HEK293 (cell line): ENCODE results near the gene ADAMTS19.
"Not testable (repeated sequence)": the region's sequence is repeated elsewhere in the genome, so short reads cannot be mapped to it uniquely, and the experiment has no call there.

Source experiments
- CTCF ChIA-PET: fragments of 350-600 bp; formaldehyde crosslinking; extraction: SDS; loops from one replicate; lab custom pipeline; 2021; ENCODE audit warnings: antibody characterized with exemption; lab: Yijun Ruan, JAX
- POLR2A ChIA-PET: fragments of 300-600 bp; formaldehyde crosslinking; extraction: SDS; loops from one replicate; lab custom pipeline; 2020; ENCODE audit warnings: antibody characterized with exemption, inconsistent platforms; lab: Yijun Ruan, JAX
- H3K27ac ChIP-seq: fragments of 200-500 bp; sonication (Bioruptor generic); 2 replicates; pipeline ENCODE4 v1.5.1; 2014; ENCODE audit warnings: low read depth, low read length, control low read depth, inconsistent platforms; ENCODE audit errors: extremely low read depth
- H3K36me3 ChIP-seq, 2 experiments: fragments of 200-500 bp in 1 of 2; sonication (Bioruptor generic) in 1 of 2; 1 replicate in 1 of 2; 2 replicates in 1 of 2; pipeline ENCODE4 v1.5.1; 2014 to 2017; ENCODE audit warnings: inconsistent platforms in 2 of 2, low read length in 2 of 2; ENCODE audit not compliant: control insufficient read depth in 2 of 2, insufficient read depth in 1 of 2
- H3K4me1 ChIP-seq: fragments of 200-500 bp; sonication (Bioruptor generic); 2 replicates; pipeline ENCODE4 v1.5.1; 2014; ENCODE audit warnings: mild to moderate bottlenecking, low read length, inconsistent platforms; ENCODE audit not compliant: control insufficient read depth, insufficient read depth
- H3K4me3 ChIP-seq: 2 replicates; pipeline ENCODE4 v1.5.1; 2011; ENCODE audit warnings: low read depth, mild to moderate bottlenecking, control low read depth, low read length, moderate library complexity
- H3K9me3 ChIP-seq: fragments of 200-500 bp; sonication (Bioruptor generic); 2 replicates; pipeline ENCODE4 v1.5.1; 2014; ENCODE audit warnings: low read depth, low read length, inconsistent platforms; ENCODE audit not compliant: control insufficient read depth, insufficient read depth
- GLI2 ChIP-seq: fragments of 450-650 bp; formaldehyde crosslinking; IDR thresholded peaks from 2 replicates; pipeline ENCODE4; 2017; ENCODE audit warnings: missing biosample characterization, missing genetic modification characterization, low read depth, borderline replicate concordance
- HOXA7 ChIP-seq: sonication (generic); formaldehyde crosslinking; IDR thresholded peaks from 2 replicates; pipeline ENCODE4 v1.8.1; 2022; ENCODE audit warnings: missing genetic modification reagents, borderline replicate concordance
- KLF10 ChIP-seq: fragments of 450-650 bp; IDR thresholded peaks from 2 replicates; pipeline ENCODE4 v1.5.1; 2018; ENCODE audit warnings: missing biosample characterization, mild to moderate bottlenecking, missing genetic modification characterization
- SALL2 ChIP-seq: fragments of 450-650 bp; formaldehyde crosslinking; IDR thresholded peaks from 2 replicates; pipeline ENCODE4 v1.5.0; 2017; ENCODE audit warnings: missing biosample characterization, mild to moderate bottlenecking, missing genetic modification characterization, borderline replicate concordance
- SCRT2 ChIP-seq: fragments of 450-650 bp; formaldehyde crosslinking; IDR thresholded peaks from 2 replicates; pipeline ENCODE4 v1.5.1; 2016; ENCODE audit warnings: missing biosample characterization, missing genetic modification characterization
- SP3 ChIP-seq: fragments of 450-650 bp; formaldehyde crosslinking; IDR thresholded peaks from 2 replicates; pipeline ENCODE4 v1.5.1; 2016; ENCODE audit warnings: missing biosample characterization, missing genetic modification characterization
- YY1 ChIP-seq: fragments of 450-650 bp; formaldehyde crosslinking; IDR thresholded peaks from 2 replicates; pipeline ENCODE4 v1.5.1; 2018; ENCODE audit warnings: missing biosample characterization, missing genetic modification characterization
- ZBTB48 ChIP-seq: fragments of 450-650 bp; formaldehyde crosslinking; IDR thresholded peaks from 2 replicates; pipeline ENCODE4 v1.5.1; 2016; ENCODE audit warnings: missing biosample characterization, missing genetic modification characterization
- ZBTB8A ChIP-seq: fragments of 450-650 bp; formaldehyde crosslinking; IDR thresholded peaks from 2 replicates; pipeline ENCODE4 v1.5.1; 2016; ENCODE audit warnings: missing biosample characterization, missing genetic modification characterization
- ZNF221 ChIP-seq: fragments of 450-650 bp; formaldehyde crosslinking; IDR thresholded peaks from 2 replicates; pipeline ENCODE4 v1.5.1; 2017; ENCODE audit warnings: missing biosample characterization, missing genetic modification characterization, borderline replicate concordance
- ZNF223 ChIP-seq: fragments of 450-650 bp; formaldehyde crosslinking; IDR thresholded peaks from 2 replicates; pipeline ENCODE4 v1.5.1; 2016; ENCODE audit warnings: missing biosample characterization, missing genetic modification characterization
- ZNF501 ChIP-seq: fragments of 450-650 bp; formaldehyde crosslinking; IDR thresholded peaks from 2 replicates; pipeline ENCODE4 v1.5.1; 2016; ENCODE audit warnings: missing biosample characterization, missing genetic modification characterization
- ZNF560 ChIP-seq: fragments of 450-650 bp; formaldehyde crosslinking; IDR thresholded peaks from 2 replicates; pipeline ENCODE4 v1.5.1; 2017; ENCODE audit warnings: missing biosample characterization, missing genetic modification characterization, borderline replicate concordance
- ZNF585B ChIP-seq: fragments of 450-650 bp; formaldehyde crosslinking; IDR thresholded peaks from 2 replicates; pipeline ENCODE4 v1.5.1; 2016; ENCODE audit warnings: missing biosample characterization, missing genetic modification characterization
- ZNF768 ChIP-seq: fragments of 450-650 bp; formaldehyde crosslinking; IDR thresholded peaks from 2 replicates; pipeline ENCODE4 v1.5.1; 2018; ENCODE audit warnings: missing biosample characterization, mild to moderate bottlenecking, missing genetic modification characterization
- TF ChIP-seq, protein P1 (sequence below): fragments of 450-650 bp; formaldehyde crosslinking; IDR thresholded peaks from 2 replicates; pipeline ENCODE4 v1.5.1; 2016; ENCODE audit warnings: missing biosample characterization, missing genetic modification characterization
- TF ChIP-seq, protein P2 (sequence below): fragments of 450-650 bp; formaldehyde crosslinking; IDR thresholded peaks from 2 replicates; pipeline ENCODE4 v1.5.1; 2016; ENCODE audit warnings: missing biosample characterization, missing genetic modification characterization
- TF ChIP-seq, protein P3 (sequence below): fragments of 450-650 bp; formaldehyde crosslinking; IDR thresholded peaks from 2 replicates; pipeline ENCODE4; 2016; ENCODE audit warnings: missing biosample characterization, missing genetic modification characterization
- TF ChIP-seq, protein P4 (sequence below): fragments of 450-650 bp; formaldehyde crosslinking; IDR thresholded peaks from 2 replicates; pipeline ENCODE4 v1.5.1; 2016; ENCODE audit warnings: missing biosample characterization, missing genetic modification characterization

ADAMTS19 gene

DNA sequence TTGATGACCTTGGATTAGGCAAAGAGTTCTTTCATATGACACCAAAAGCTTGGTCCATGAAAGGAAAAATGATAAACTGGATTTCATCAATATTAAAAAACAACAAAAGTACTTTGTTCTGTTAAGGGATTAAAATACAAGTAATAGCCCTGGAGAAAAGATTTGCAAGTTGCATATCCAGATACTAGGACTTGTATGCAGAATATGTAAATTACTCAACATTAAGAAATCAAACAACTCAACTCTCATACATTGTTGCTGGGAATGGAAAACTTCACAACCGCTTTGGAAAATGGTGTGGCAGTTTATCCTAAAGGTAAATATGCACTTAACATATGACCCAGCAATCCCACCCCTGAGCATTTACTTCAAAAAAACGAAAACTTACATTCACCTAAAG, 112.0 kb downstream of the ADAMTS19 start (continued):
- TF ChIP-seq, protein P1, sequence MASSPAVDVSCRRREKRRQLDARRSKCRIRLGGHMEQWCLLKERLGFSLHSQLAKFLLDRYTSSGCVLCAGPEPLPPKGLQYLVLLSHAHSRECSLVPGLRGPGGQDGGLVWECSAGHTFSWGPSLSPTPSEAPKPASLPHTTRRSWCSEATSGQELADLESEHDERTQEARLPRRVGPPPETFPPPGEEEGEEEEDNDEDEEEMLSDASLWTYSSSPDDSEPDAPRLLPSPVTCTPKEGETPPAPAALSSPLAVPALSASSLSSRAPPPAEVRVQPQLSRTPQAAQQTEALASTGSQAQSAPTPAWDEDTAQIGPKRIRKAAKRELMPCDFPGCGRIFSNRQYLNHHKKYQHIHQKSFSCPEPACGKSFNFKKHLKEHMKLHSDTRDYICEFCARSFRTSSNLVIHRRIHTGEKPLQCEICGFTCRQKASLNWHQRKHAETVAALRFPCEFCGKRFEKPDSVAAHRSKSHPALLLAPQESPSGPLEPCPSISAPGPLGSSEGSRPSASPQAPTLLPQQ (tag by site-specific recombination): no peak
- TF ChIP-seq ZNF585B (tag by site-specific recombination) (no peak), HOXA7 (CRISPR knock-in tag) (no peak)
- TF ChIP-seq, protein P2, sequence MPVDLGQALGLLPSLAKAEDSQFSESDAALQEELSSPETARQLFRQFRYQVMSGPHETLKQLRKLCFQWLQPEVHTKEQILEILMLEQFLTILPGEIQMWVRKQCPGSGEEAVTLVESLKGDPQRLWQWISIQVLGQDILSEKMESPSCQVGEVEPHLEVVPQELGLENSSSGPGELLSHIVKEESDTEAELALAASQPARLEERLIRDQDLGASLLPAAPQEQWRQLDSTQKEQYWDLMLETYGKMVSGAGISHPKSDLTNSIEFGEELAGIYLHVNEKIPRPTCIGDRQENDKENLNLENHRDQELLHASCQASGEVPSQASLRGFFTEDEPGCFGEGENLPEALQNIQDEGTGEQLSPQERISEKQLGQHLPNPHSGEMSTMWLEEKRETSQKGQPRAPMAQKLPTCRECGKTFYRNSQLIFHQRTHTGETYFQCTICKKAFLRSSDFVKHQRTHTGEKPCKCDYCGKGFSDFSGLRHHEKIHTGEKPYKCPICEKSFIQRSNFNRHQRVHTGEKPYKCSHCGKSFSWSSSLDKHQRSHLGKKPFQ: no peak

DNA sequence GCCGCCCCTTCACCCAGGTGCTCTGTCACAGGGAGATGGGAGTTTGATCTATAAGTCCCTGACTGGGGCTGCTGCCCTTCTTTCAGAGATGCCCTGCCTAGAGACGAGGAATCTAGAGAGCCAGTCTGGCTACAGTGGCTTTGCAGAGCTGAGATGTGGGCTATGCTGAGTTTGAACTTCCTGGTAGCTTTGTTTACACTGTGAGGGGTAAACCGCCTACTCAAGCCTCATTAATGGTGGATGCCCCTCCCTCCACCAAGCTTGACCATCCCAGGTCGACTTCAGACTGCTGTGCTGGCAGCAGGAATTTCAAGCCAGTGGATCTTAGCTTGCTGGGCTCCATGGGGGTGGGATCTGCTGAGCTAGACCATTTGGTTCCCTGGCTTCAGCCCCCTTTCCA, 124.4 kb downstream of the ADAMTS19 start:
- H3K4me3 ChIP-seq, H3K9me3 ChIP-seq, POLR2A ChIA-PET, H3K4me1 ChIP-seq, CTCF ChIA-PET, H3K36me3 ChIP-seq, H3K27ac ChIP-seq: not testable (repeated sequence)

DNA sequence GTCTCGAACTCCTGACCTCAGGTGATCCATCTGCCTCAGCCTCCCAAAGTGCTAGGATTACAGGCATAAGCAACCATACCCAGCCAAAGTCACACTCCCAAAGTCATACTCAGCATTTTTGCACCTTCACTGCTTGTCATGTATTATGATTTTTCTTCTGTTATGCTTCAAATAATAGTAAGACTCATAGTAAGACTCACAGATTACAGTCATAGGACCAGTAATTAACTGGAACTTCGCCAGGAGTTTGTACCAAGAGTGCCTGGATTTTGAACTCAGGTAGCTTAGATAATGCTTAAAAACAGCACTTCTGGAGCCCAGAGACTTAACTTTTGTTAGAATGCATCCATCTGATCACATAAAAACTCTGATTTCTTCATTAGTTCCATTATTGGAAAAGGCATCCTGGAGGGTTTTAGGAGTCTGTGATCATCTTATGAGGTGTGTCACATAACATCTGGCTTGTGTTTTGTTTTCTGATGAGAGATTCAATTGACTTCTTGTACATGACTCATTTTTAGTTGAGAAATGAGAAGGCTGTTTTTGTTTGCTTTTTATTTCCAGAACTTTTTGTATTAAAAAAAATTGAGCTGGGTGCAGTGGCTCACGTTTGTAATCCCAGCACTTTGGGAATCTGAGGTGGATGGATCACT, 131.5 kb downstream of the ADAMTS19 start:
- H3K36me3 ChIP-seq: no peaks in the 10 kb centered on the region
- TF ChIP-seq SALL2 (tag by site-specific recombination) (no peak), ZNF768 (tag by site-specific recombination) (no peak), SCRT2 (no peak), ZBTB8A (tag by site-specific recombination) (no peak), ZNF223 (tag by site-specific recombination) (no peak), SP3 (tag by site-specific recombination) (no peak), HOXA7 (CRISPR knock-in tag) (no peak), ZNF560 (tag by site-specific recombination) (no peak), ZNF501 (tag by site-specific recombination) (no peak), ZNF221 (no peak), GLI2 (tag by site-specific recombination) (no peak), YY1 (tag by site-specific recombination) (no peak), ZBTB48 (tag by site-specific recombination) (no peak), KLF10 (tag by site-specific recombination) (no peak)
- TF ChIP-seq, protein P3, sequence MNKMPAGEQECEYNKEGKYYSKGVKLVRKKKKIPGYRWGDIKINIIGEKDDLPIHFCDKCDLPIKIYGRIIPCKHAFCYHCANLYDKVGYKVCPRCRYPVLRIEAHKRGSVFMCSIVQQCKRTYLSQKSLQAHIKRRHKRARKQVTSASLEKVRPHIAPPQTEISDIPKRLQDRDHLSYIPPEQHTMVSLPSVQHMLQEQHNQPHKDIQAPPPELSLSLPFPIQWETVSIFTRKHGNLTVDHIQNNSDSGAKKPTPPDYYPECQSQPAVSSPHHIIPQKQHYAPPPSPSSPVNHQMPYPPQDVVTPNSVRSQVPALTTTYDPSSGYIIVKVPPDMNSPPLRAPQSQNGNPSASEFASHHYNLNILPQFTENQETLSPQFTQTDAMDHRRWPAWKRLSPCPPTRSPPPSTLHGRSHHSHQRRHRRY (tag by site-specific recombination): no peak
- TF ChIP-seq, protein P4, sequence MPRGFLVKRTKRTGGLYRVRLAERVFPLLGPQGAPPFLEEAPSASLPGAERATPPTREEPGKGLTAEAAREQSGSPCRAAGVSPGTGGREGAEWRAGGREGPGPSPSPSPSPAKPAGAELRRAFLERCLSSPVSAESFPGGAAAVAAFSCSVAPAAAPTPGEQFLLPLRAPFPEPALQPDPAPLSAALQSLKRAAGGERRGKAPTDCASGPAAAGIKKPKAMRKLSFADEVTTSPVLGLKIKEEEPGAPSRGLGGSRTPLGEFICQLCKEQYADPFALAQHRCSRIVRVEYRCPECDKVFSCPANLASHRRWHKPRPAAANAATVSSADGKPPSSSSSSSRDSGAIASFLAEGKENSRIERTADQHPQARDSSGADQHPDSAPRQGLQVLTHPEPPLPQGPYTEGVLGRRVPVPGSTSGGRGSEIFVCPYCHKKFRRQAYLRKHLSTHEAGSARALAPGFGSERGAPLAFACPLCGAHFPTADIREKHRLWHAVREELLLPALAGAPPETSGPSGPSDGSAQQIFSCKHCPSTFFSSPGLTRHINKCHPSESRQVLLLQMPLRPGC (tag by site-specific recombination): no peak
- TF ChIP-seq, all 188 proteins: peak for 0
- no peak overlapping the region for H3K4me3 ChIP-seq
- H3K4me1 ChIP-seq: no peaks in the 10 kb centered on the region
- H3K27ac ChIP-seq: no peak overlapping the region
- ChIA-PET POLR2A (no interaction called here), CTCF (interaction anchor here (0.7 kb wide), 1 partner anchor 229 kb away, joined by 5 read pairs; no protein-coding TSS in a partner anchor)
- H3K9me3 ChIP-seq: no peaks in the 10 kb centered on the region
